Keratinocyte (primary cell): ENCODE measurements around the gene PMF1.

Source experiments
- CTCF ChIP-seq, 3 experiments: IDR thresholded peaks in 1 of 3; conservative IDR thresholded peaks in 1 of 3; optimal IDR thresholded peaks in 1 of 3; 2 replicates in 2 of 3; 3 replicates in 1 of 3; pipeline versions ENCODE3 to v1.5.1; 2011; ENCODE audit warnings: low read length in 3 of 3, mild to moderate bottlenecking in 3 of 3, moderate library complexity in 2 of 3, control low read depth in 1 of 3, inconsistent platforms in 1 of 3; ENCODE audit not compliant: insufficient read depth in 2 of 3; ENCODE audit errors: extremely low read depth in 1 of 3
- EZH2 ChIP-seq: IDR thresholded peaks from one replicate; pipeline ENCODE4 v1.6.1; 2012; ENCODE audit warnings: inconsistent platforms, mild to moderate bottlenecking, low read length, moderate library complexity

GRCh38 chr1:156253634-156254033 is 40.8 kb downstream of the PMF1 start:
- TF ChIP-seq CTCF (optimal IDR thresholded peaks at IDR 0.05 in 1 of 3, IDR thresholded peaks at IDR 0.05 in 1 of 3, conservative IDR thresholded peaks at IDR 0.05 in 1 of 3; ENCODE audit: extremely low read depth in 1 of 3, insufficient read depth in 2 of 3, low read length in 3 of 3) (no peak), EZH2 (no peak)
